ENCODE results near the gene ELOVL1.

Gene ELOVL1

GRCh38 chr1:43367026-43367903 is 546 bp downstream of the ELOVL1 start:
- H3K4me1 ChIP-seq (ENCODE audit: control insufficient read depth, insufficient read depth, low read length, poor library complexity, severe bottlenecking): peaks cover 15% of the 10 kb centered on the region
- H3K27me3 ChIP-seq (replicated peaks; ENCODE audit: control insufficient read depth, insufficient read depth, low read length, poor library complexity, severe bottlenecking): no peaks in the 10 kb centered on the region
- H3K9me3 ChIP-seq (ENCODE audit: control insufficient read depth, low read length): no peaks in the 10 kb centered on the region
- H3K36me3 ChIP-seq (ENCODE audit: control insufficient read depth, insufficient read depth, low read length): peaks cover 23% of the 10 kb centered on the region
- peak overlapping the region; percentile 72 for H3K27ac ChIP-seq (ENCODE audit: insufficient read depth, low read length, poor library complexity, severe bottlenecking)
- DNase-seq: no peak
- H3K4me3 ChIP-seq (ENCODE audit: insufficient read depth, low read depth, low read length, poor library complexity, severe bottlenecking): peak overlapping the region; percentile 74

- peak overlapping the region; percentile 74 for H3K4me3 ChIP-seq (ENCODE audit: insufficient read depth, low read depth, low read length, poor library complexity, severe bottlenecking)
- peaks cover 26% of the 10 kb centered on the region for H3K36me3 ChIP-seq (ENCODE audit: control insufficient read depth, insufficient read depth, low read length)
- H3K4me1 ChIP-seq (ENCODE audit: control insufficient read depth, insufficient read depth, low read length, poor library complexity, severe bottlenecking): peaks cover 15% of the 10 kb centered on the region
- no peaks in the 10 kb centered on the region for H3K9me3 ChIP-seq (ENCODE audit: control insufficient read depth, low read length)
- H3K27me3 ChIP-seq (replicated peaks; ENCODE audit: control insufficient read depth, insufficient read depth, low read length, poor library complexity, severe bottlenecking): no peaks in the 10 kb centered on the region
- H3K27ac ChIP-seq (ENCODE audit: insufficient read depth, low read length, poor library complexity, severe bottlenecking): peak overlapping the region; percentile 72
- no peak for DNase-seq
These were observed 1.2 kb downstream of the ELOVL1 start for GRCh38 chr1:43366601-43367025.

GRCh38 chr1:43366179-43366578 is 1.6 kb downstream of the ELOVL1 start:
- H3K27me3 ChIP-seq (replicated peaks; ENCODE audit: control insufficient read depth, insufficient read depth, low read length, poor library complexity, severe bottlenecking): no peaks in the 10 kb centered on the region
- no peak overlapping the region for H3K4me3 ChIP-seq (ENCODE audit: insufficient read depth, low read depth, low read length, poor library complexity, severe bottlenecking)
- peaks cover 27% of the 10 kb centered on the region for H3K36me3 ChIP-seq (ENCODE audit: control insufficient read depth, insufficient read depth, low read length)
- H3K9me3 ChIP-seq (ENCODE audit: control insufficient read depth, low read length): no peaks in the 10 kb centered on the region
- peak overlapping the region; percentile 72 for H3K27ac ChIP-seq (ENCODE audit: insufficient read depth, low read length, poor library complexity, severe bottlenecking)
- DNase-seq: no peak
- H3K4me1 ChIP-seq (ENCODE audit: control insufficient read depth, insufficient read depth, low read length, poor library complexity, severe bottlenecking): peaks cover 15% of the 10 kb centered on the region

- Histone ChIP-seq H3K4me3 (ENCODE audit: insufficient read depth, low read depth, low read length, poor library complexity, severe bottlenecking) (no peak overlapping the region), H3K4me1 (ENCODE audit: control insufficient read depth, insufficient read depth, low read length, poor library complexity, severe bottlenecking) (peaks cover 15% of the 10 kb centered on the region), H3K36me3 (ENCODE audit: control insufficient read depth, insufficient read depth, low read length) (peaks cover 27% of the 10 kb centered on the region), H3K9me3 (ENCODE audit: control insufficient read depth, low read length) (no peaks in the 10 kb centered on the region), H3K27ac (ENCODE audit: insufficient read depth, low read length, poor library complexity, severe bottlenecking) (no peak overlapping the region), H3K27me3 (replicated peaks; ENCODE audit: control insufficient read depth, insufficient read depth, low read length, poor library complexity, severe bottlenecking) (no peaks in the 10 kb centered on the region)
- no peak for DNase-seq
These were observed 2.1 kb downstream of the ELOVL1 start for GRCh38 chr1:43365678-43366077.

- Histone ChIP-seq H3K4me1 (ENCODE audit: control insufficient read depth, insufficient read depth, low read length, poor library complexity, severe bottlenecking) (peaks cover 20% of the 10 kb centered on the region), H3K27me3 (replicated peaks; ENCODE audit: control insufficient read depth, insufficient read depth, low read length, poor library complexity, severe bottlenecking) (no peaks in the 10 kb centered on the region), H3K9me3 (ENCODE audit: control insufficient read depth, low read length) (no peaks in the 10 kb centered on the region), H3K27ac (ENCODE audit: insufficient read depth, low read length, poor library complexity, severe bottlenecking) (no peak overlapping the region), H3K4me3 (ENCODE audit: insufficient read depth, low read depth, low read length, poor library complexity, severe bottlenecking) (no peak overlapping the region), H3K36me3 (ENCODE audit: control insufficient read depth, insufficient read depth, low read length) (peaks cover 27% of the 10 kb centered on the region)
- no peak for DNase-seq
These were observed 3.8 kb downstream of the ELOVL1 start for GRCh38 chr1:43363935-43364525.

- Histone ChIP-seq H3K4me3 (ENCODE audit: insufficient read depth, low read depth, low read length, poor library complexity, severe bottlenecking) (no peak overlapping the region), H3K27me3 (replicated peaks; ENCODE audit: control insufficient read depth, insufficient read depth, low read length, poor library complexity, severe bottlenecking) (no peaks in the 10 kb centered on the region), H3K9me3 (ENCODE audit: control insufficient read depth, low read length) (no peaks in the 10 kb centered on the region), H3K27ac (ENCODE audit: insufficient read depth, low read length, poor library complexity, severe bottlenecking) (no peak overlapping the region), H3K36me3 (ENCODE audit: control insufficient read depth, insufficient read depth, low read length) (peaks cover 27% of the 10 kb centered on the region), H3K4me1 (ENCODE audit: control insufficient read depth, insufficient read depth, low read length, poor library complexity, severe bottlenecking) (peaks cover 17% of the 10 kb centered on the region)
- no peak for DNase-seq
These were observed 4.4 kb downstream of the ELOVL1 start for GRCh38 chr1:43363283-43363934.

GRCh38 chr1:43360616-43361015 is 7.2 kb downstream of the ELOVL1 start:
- H3K9me3 ChIP-seq (ENCODE audit: control insufficient read depth, low read length): no peaks in the 10 kb centered on the region
- peaks cover 27% of the 10 kb centered on the region for H3K36me3 ChIP-seq (ENCODE audit: control insufficient read depth, insufficient read depth, low read length)
- H3K4me3 ChIP-seq (ENCODE audit: insufficient read depth, low read depth, low read length, poor library complexity, severe bottlenecking): no peak overlapping the region

GRCh38 chr1:43359696-43360095 is 8.1 kb downstream of the ELOVL1 start:
- Histone ChIP-seq H3K36me3 (ENCODE audit: control insufficient read depth, insufficient read depth, low read length) (peaks cover 22% of the 10 kb centered on the region), H3K27me3 (replicated peaks; ENCODE audit: control insufficient read depth, insufficient read depth, low read length, poor library complexity, severe bottlenecking) (no peaks in the 10 kb centered on the region), H3K4me3 (ENCODE audit: insufficient read depth, low read depth, low read length, poor library complexity, severe bottlenecking) (no peak overlapping the region), H3K4me1 (ENCODE audit: control insufficient read depth, insufficient read depth, low read length, poor library complexity, severe bottlenecking) (peaks cover 11% of the 10 kb centered on the region), H3K27ac (ENCODE audit: insufficient read depth, low read length, poor library complexity, severe bottlenecking) (no peak overlapping the region), H3K9me3 (ENCODE audit: control insufficient read depth, low read length) (no peaks in the 10 kb centered on the region)
- DNase-seq: no peak

More at GRCh38 chr1:43360616-43361015, 7.2 kb downstream of the ELOVL1 start:
- H3K27ac ChIP-seq (ENCODE audit: insufficient read depth, low read length, poor library complexity, severe bottlenecking): no peak overlapping the region
- peaks cover 11% of the 10 kb centered on the region for H3K4me1 ChIP-seq (ENCODE audit: control insufficient read depth, insufficient read depth, low read length, poor library complexity, severe bottlenecking)
- H3K27me3 ChIP-seq (replicated peaks; ENCODE audit: control insufficient read depth, insufficient read depth, low read length, poor library complexity, severe bottlenecking): no peaks in the 10 kb centered on the region
- DNase-seq: no peak

GRCh38 chr1:43358746-43359693 is 8.8 kb downstream of the ELOVL1 start, which contains the start of gene CDC20:
CDC20 (plus strand) TSS chr1:43358981; CDS start chr1:43359216, 235 bp downstream.
- H3K27me3 ChIP-seq (replicated peaks; ENCODE audit: control insufficient read depth, insufficient read depth, low read length, poor library complexity, severe bottlenecking): no peaks in the 10 kb centered on the region
- peaks cover 11% of the 10 kb centered on the region for H3K4me1 ChIP-seq (ENCODE audit: control insufficient read depth, insufficient read depth, low read length, poor library complexity, severe bottlenecking)

More at GRCh38 chr1:43358746-43359693, 8.8 kb downstream of the ELOVL1 start, which contains the start of gene CDC20:
- peak within 1 kb of the TSS; percentile 63 for H3K4me3 ChIP-seq (ENCODE audit: insufficient read depth, low read depth, low read length, poor library complexity, severe bottlenecking)
- no peaks in the 10 kb centered on the region for H3K9me3 ChIP-seq (ENCODE audit: control insufficient read depth, low read length)
- peaks cover 15% of the 10 kb centered on the region for H3K36me3 ChIP-seq (ENCODE audit: control insufficient read depth, insufficient read depth, low read length)
- DNase-seq: peak; percentile 89 to 96 (median 96)
- peak within 1 kb of the TSS; percentile 64 for H3K27ac ChIP-seq (ENCODE audit: insufficient read depth, low read length, poor library complexity, severe bottlenecking)
